GM21528 (cell line): ENCODE measurements around the gene TKFC.
A peak's percentile ranks its signal among the peaks of the same experiment; 100 is the strongest.

Experiments used
- ATAC-seq: cut with Tn5 transposase; IDR thresholded peaks from one replicate; pipeline ENCODE4 v1.9.1; 2021; ENCODE audit warnings: mild to moderate bottlenecking, moderate library complexity; ENCODE audit not compliant: unreplicated experiment, low FRiP score

TKFC gene

DNA sequence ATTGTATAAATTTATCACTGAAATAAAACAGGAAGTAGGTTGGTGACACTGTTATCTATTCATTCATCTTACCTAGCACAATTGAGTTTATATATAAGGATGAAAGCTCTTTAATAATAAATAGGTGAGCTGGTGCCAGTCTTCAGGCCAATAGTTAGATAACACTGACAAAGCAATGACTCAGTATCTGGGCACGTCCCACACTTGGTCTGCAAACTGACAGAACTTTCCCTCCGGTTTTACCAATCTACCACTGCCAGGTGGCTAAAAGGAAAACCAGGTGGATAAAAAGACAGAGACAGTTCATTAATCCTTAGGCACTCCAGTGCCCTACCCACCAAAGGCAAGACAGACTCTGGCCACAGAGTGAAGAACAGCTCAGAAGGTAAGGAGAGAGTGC lies 17.8 kb upstream of the TKFC start:
- no peak for ATAC-seq

DNA sequence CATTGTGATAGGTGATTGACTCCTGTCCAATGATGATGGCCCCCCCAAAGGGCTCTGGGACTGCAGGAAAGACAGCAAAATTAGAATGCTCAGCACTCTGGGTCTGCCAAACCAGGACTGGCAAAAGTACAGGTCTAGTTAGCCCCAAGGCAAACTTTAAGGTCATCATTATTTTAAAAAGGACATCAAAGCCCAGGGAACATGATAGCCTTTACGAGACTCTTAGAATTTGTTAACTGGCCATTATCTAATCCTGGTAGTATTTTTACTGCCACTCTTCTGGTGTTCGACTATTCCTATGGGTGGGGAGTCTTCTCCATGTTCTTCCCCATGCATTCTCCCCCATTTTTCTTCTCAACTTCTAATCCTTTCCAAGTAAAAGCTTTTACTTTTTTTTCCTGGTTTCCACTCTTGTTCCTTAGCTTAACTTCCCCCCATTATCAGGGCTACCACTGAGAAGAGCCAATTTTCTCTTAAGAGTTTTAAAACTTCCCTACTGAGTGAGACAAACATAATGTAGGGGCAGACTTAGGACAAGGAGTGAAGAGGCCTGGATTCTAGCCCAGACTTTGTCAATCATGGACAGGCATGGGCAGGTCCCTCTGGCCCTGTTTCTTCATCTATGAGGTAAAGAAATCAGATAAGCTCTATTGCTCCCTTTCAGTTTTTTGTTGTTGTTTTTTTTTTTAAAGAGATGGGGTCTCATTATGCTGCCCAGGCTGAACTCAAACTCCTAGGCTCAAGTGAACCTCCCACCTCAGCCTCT lies 7.2 kb upstream of the TKFC start:
- ATAC-seq: no peak

DNA sequence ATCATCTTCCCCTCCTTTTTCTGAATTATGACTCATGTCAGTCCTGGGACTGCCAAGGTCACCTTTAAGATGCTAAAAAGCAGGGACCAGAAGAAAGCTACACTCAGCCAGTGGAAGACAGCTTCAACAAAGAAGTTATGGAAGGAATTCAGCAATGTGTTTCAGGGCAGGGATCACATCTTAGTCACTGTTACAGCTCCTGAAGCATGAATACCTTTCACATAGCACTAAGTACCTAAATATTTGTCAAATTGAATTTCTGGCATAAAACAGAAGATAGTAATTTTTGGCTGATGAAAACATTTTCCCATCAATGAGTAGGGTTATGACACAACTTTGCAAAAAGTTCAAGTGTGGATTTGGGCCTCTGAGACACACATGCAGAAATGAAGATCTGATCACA lies 5.4 kb upstream of the TKFC start:
- no peak for ATAC-seq

DNA sequence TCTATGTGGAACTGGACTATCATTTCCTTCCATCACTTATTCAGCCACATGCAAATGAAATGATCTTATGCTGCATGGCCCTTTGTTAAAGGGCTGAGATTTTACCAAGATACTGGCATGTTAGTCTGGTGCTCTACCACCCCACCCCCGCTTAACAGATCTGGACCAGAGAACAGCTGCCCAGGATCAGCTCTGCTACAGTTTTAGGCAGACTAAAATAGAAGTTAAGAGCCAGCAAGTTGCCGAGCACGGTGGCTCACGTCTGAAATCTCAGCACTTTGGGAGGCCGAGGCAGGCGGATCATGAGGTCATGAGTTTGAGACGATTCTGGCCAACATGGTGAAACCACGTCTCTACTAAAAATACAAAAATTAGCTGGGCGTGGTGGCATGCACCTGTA lies 4.7 kb upstream of the TKFC start:
- ATAC-seq: no peak

DNA sequence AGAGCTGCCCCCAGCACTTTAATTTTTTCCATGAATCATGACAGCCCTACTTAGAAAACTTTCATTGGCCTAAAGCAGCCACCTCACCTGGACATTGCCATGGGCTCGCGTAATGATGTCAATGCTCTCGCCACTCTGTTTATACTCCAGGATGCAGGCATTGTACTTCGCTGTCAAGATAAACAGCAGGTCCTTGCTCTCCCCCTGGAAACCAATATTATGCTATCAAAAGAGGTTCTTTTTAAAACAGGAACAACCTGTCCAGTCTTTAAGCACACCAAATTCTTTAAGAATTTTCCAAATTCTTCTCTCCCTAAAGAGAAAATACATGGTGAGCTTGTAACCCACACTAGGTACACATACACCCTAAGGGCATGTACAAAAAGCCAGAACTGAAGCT lies 3.2 kb upstream of the TKFC start:
- no peak for ATAC-seq

DNA sequence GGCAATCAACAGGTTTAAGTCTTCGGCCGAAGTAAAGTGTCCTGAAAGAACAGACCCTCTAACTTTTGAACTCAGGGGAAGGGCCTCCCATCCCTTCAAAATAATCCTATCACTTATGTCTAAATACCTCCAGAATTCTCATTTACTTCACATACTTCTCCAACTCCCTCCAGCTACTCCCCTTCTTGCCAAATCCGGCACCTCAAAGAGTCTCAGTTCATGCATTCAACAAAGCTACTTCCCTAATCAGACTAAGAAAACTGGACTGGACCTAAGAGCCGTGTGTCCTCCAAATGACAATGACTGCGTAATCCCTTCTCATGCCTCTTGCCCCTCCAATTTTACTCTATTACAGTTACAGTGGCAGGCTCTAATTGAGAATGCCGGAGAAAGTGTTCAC lies 1.4 kb upstream of the TKFC start:
- ATAC-seq: no peak

DNA sequence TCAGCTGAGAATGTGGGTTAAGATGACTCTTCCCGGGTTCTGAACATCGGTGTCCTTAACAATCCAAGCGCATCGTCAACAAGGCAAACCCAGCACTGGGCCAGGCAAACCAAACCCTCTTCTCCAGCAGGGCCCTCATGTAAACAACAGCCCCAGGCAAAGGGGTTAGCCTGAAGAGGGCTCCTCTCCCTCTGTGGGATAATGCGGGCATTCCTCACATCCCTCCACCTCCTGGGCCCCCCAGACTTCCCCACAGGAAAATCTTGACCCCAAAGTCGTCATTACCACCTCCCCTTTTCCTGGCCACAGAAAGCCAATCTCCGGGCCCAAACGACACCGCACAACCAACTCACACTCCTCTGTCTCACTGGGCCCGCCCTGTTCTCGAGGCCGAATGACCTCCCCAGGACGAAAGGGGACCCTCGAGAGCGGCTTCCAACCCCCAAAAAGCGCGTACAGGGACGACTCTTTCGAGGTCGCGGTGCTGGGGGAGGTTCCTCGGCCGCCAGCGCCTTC lies 689 bp upstream of the TKFC start:
- peak; percentile 8 for ATAC-seq

DNA sequence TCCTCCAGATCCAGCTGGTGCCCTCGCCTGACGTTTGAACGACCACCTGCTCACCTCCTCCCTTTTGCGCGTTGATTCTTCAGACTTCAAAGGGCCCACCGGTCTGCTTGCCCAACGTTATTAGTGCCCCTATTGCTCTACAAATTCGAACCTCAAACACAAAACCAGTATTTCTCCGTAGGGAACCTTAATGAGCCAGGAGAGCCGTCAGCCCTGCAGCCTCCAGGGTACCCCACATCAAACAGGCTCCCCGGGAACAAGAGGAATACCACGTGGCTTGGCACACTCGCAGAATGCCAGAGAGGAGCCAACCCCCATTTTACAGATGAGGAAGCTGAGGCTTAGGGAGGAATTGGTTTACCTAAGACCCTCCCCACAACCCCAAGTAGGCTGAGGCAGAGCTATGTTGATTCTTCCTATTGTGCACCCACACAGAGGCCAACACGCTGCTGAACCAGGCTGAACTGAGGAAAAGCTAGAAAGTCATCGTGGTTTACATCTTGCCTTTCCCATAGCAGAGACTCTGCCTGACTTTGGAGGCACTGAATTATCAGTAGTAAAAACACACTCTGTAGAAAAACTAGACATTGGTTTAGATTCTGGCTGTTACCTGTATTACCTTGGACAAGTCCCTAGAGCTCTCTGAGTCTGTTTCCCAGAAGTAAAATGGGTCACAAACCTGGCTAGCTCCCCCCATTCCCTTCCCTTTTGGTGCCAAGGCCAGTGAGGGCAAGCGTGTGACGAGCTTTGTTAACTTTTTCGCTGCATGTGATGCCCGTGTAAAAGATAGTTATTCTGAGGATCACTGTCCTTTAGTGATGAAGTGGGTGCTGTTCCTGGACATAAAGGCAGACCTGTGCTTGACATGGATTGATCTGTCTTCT lies 764 bp downstream of the TKFC start:
- peak; percentile 6 for ATAC-seq

DNA sequence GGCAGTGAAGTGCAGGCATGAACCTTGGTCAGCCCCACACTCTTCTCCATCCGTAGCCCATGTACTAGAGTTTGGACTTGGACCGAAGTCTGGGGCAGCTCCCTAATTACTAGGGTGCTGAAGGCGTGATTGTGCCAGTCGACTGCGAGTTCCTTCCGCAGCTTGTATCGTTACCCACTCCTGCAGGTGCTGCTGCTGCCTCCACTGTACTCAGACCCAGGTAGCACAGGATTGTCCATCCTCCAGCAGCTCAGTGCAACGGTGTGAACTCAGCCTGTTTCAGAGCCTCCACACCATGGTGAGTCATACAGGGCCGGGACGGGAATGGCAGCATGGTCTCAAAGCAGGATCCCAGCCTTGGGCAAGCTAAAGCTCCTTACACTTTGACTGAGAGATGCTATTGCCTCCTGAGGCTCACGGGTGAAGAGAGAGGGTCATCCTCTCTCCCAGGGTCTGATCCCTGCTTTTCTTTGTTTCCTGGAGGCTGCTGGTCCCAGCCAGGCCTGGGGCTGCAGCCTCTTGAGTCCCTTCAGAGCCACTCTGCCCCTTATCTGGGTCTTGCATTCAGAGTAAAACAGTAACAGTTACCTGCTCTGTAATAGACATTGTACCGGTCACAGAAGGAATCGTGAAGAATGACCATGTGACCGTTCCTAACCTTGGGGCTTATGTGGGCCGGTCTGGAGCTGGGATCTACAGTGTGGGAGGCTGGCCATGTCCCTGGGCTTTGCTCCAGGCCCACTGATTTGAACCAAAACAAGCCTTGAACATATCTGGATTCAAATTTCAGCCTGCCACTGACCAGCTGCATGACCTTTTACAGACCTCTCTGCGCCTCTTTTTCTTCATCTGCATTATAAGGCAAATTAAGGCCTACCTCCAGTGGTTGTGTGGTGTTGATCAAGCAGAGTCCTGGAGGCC lies 1.7 kb downstream of the TKFC start:
- no peak for ATAC-seq

DNA sequence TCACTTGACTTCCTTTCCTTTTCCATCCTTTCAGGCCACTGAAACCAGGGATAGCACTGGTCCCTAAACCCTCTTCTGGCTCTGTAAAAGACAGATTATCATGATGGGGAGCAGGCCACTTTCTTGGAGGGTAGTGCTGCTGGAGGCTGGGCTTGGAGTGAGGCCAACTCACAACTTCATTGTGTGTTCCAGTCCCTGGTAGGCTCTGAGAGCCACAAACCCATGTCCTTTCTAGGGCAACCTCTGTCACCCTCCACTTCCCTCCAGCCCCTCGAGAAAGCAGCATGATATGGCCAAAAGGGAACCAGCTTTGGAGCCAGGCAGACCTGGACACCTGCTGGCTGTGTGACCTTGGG lies 2.3 kb downstream of the TKFC start:
- no peak for ATAC-seq

DNA sequence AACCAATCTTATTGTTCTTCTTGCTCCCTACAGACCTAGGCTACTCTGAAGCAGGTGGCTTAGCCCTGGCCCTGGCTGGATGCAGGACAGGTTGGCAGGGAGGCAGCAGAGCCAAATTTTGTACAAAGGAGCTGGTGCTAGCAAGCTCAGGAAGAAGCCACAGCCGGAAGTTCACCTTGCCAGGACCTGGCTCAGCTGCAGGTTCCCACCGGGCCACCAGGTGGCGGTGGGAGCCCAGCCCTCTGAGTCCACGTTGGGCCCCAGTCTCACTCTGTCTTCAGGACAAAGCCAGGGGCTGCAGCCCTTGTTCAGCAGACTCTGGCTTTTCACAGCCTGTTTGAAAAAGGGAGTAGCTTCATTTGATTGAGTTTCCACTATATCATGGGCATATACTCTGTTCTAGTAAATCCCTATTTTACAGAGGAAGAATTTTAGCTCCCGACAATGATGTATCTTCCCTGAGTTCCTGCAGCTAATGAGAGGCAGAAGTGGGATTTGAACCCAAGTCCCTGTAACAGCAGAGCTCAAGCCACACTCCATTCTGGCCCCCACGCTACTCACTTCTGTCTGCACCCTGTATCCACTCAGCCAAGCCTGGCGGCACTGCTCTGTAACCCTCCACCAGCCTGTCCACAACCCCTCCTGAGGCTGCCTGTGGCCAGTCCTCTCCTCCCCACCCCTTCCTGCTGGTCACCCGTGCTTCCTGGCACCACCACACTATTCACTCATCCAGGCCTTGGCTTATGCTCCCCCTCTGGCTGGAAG lies 3.3 kb downstream of the TKFC start:
- ATAC-seq: no peak

DNA sequence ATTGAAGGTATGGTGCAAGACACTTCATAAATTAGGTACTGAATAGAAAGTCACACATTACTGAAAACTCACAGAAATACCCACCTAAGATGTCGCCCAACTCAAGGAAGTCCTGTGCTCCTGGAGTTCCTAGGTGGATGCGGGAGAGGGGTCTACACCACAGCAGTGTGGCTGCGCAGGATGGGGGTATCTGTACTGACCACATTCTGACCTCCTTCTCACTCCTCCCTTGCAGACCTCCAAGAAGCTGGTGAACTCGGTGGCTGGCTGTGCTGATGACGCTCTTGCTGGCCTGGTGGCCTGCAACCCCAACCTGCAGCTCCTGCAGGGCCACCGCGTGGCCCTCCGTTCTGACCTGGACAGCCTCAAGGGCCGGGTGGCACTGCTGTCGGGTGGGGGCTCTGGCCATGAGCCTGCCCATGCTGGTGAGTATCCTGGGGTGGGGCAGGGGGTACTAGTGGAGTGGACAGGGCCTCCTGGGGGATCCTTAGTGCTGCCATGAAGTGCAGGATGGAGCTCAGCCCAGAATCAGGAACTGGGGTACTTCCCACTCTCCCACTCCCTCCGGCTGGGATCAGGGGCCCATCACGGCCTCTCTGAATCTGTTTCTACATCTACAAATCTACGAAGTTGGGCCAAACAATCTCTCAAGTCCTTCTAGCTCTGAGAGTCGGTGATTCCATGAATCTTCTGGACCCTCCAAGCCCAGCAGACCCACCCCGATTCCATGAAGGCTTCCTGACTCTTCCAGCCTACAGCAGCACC lies 4.9 kb downstream of the TKFC start:
- ATAC-seq: no peak

DNA sequence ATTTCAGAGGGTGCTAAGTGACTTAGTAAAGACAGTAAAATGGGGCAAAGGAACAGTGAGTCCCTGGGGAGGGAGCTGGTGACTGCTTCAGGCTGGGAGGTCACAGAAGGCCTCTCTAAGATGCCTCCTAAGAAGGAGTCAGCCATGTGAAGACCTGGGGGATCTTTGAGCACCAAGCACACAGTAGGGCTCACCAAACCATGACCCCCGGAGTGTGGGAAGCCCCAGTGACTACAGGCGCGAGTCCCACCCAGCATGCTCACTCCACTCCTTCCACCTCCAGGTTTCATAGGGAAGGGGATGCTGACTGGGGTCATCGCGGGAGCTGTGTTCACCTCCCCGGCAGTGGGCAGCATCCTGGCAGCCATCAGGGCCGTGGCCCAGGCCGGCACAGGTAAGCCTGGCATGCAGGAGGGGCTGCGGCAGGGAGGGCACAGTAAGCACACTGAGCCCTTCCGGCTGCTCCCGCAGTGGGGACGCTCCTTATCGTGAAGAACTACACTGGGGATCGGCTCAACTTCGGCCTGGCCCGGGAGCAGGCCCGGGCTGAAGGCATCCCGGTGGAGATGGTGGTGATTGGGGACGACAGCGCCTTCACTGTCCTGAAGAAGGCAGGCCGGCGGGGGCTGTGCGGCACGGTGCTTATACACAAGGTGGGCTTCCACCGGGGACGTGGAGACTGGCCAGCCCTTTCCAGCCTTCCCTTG lies 5.9 kb downstream of the TKFC start:
- ATAC-seq: no peak

DNA sequence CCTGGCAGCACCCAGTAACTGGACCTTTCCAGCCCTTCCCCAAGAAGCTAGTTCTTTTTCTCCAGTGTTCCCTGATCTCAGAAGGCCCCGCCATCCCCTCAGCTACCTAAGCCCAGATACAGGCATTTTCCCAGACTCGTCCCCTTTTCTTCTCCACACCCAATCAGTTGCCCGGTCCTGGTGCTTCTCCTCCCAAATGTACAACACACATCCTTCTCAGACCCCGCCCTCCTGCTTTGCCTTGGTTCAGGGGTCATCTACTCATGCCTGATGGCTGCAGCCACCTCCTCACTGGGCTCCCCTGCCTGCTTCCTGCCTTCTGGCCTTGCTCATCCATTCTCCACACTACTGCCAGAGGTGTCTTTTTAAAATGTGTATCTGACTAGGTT lies 6.5 kb downstream of the TKFC start:
- no peak for ATAC-seq

DNA sequence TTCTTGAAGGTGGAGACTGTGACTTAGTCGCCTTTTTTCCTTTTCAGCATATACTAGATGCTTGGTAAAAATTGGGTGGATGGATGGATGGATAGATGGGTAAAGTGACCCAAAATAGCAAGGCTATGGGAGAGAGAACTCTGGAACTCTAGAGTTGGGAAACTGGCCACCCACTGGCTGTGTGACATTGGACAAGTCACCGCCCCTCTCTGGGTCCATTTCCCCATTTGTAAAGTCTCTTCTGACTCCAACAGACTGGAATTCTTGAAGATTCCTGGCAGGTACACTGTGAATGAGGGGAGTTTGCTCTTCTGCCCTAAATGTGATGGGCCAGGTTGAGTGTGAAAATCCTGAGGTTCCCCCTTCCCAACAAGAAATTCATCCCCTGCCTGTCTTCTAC lies 8.0 kb downstream of the TKFC start:
- ATAC-seq: no peak

DNA sequence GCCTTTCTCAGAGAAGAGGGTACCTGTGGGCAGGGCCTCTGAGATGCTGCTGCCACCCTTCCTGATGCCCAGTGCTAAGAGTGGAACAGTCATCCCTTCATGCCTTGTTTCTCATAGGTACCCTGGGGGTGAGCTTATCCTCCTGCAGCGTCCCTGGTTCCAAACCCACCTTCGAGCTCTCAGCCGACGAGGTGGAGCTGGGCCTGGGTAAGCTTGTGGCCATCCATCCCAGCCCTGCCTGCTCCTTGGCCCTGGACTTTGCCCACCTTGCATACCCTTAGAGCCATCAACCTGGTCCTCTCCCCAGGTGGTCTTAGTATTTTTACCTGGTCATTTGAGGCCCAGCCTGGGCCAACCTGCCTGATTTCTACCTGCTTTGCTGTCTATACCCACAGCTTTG lies 8.7 kb downstream of the TKFC start:
- ATAC-seq: no peak

DNA sequence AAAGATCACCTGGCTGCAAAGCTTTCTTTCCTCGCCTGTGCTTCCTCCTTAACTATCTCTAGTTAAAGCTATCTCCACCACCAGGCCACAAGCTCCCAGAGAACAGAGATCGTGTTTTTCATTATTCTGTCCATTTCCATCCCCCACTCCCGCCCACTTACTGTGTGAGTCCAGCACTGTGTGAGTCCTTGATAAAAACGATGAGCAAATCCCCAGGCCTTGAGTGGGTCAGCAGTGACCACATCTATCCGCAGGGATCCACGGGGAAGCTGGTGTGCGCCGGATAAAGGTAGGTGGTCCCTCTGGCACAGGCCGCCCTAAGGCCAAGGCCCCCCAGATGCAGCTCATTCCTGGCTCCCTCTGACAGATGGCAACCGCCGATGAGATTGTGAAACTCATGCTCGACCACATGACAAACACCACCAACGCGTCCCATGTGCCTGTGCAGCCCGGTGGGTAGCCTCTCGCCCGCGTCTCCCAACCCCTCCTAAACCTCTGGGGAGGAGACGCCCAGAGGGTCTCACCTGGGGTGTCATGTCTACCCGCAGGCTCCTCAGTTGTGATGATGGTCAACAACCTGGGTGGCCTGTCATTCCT lies 9.3 kb downstream of the TKFC start:
- no peak for ATAC-seq
